ENCODE data around the gene CREG2.

DNA sequence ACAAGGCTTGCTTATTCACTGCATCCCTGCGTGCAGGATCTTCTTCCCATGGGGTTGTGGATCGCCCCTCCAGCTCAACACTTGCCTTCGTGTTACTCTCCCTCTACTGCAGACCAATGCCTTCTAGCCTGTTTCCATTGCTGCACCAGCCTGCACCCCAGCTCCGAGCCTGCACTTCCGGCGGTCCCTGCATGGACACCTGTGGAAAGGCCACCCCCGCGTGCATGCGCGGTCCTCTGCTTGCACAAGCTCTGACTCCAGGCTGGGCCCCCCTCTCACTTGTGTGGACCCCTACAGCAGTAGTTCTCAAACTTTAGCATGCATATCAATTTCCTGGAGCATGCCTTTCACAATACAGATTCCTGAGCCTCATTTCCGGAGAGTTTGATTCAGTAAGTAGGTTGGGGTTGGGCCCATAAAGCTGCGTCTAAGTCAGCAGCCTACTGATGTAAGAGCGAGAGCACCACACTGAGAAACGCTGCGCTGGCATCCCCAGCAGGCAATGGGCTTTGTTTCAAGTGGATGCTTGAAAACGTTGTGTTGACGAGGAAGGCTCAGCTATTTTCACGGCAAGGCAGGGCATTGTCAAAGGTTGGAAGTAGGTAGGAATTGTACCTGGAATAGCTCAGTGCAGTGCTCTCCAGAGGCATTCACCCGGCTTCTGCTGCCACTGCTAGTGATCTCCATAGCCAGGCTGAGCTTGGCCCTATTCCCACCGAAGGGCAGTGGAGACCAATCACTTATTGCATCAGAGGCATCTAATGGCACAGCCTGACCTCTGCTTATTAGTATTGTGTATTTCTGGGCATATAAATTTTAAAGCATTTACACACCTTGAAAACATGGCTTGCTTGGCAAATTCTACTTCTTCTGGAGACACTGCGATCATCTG lies 32.6 kb downstream of the CREG2 start:
- TF ChIP-seq POLR2AphosphoS5 (IDR thresholded peaks at IDR 0.05; ENCODE audit: low read depth, low read length) = no peak
- TF ChIP-seq, protein P1, sequence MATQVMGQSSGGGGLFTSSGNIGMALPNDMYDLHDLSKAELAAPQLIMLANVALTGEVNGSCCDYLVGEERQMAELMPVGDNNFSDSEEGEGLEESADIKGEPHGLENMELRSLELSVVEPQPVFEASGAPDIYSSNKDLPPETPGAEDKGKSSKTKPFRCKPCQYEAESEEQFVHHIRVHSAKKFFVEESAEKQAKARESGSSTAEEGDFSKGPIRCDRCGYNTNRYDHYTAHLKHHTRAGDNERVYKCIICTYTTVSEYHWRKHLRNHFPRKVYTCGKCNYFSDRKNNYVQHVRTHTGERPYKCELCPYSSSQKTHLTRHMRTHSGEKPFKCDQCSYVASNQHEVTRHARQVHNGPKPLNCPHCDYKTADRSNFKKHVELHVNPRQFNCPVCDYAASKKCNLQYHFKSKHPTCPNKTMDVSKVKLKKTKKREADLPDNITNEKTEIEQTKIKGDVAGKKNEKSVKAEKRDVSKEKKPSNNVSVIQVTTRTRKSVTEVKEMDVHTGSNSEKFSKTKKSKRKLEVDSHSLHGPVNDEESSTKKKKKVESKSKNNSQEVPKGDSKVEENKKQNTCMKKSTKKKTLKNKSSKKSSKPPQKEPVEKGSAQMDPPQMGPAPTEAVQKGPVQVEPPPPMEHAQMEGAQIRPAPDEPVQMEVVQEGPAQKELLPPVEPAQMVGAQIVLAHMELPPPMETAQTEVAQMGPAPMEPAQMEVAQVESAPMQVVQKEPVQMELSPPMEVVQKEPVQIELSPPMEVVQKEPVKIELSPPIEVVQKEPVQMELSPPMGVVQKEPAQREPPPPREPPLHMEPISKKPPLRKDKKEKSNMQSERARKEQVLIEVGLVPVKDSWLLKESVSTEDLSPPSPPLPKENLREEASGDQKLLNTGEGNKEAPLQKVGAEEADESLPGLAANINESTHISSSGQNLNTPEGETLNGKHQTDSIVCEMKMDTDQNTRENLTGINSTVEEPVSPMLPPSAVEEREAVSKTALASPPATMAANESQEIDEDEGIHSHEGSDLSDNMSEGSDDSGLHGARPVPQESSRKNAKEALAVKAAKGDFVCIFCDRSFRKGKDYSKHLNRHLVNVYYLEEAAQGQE (IDR thresholded peaks at IDR 0.05; ENCODE audit: insufficient read depth in 1 of 2, low read depth in 2 of 2, low read length in 2 of 2) = no peak
- no peak for TF ChIP-seq TAF1 (IDR thresholded peaks at IDR 0.05; ENCODE audit: borderline replicate concordance, insufficient read depth, low read length)
- no peak for TF ChIP-seq SIN3A (IDR thresholded peaks at IDR 0.05; ENCODE audit: borderline replicate concordance, insufficient read depth, low read length)
- no peak for TF ChIP-seq FOXP2 (optimal IDR thresholded peaks at IDR 0.05; ENCODE audit: borderline replicate concordance, extremely low read depth, extremely low read length, insufficient read depth)
